Astrocyte (in vitro differentiated cells and primary cell): ENCODE measurements around the gene CTNNBIP1. TPM values are rescaled to one million over a fixed set of nuclear protein-coding genes. Genes with fewer than 3 reads are reported as not detected.

ENCODE experiments used
- DNase-seq: peaks from one replicate; pipeline ENCODE4 v3.0.0-alpha.2; 2010; ENCODE audit warnings: low read depth
- FAIRE-seq: peaks from 2 replicates; lab custom pipeline; 2011; peaks lifted over from hg19 to GRCh38; lab: Jason Lieb, UNC
- H2AFZ ChIP-seq: 2 replicates; pipeline ENCODE4 v1.6.0; 2012; ENCODE audit warnings: low read depth, low read length, inconsistent platforms
- H3K27ac ChIP-seq: 2 replicates; pipeline ENCODE4 v1.5.1; 2011; ENCODE audit warnings: low read depth, low read length, inconsistent platforms
- H3K27me3 ChIP-seq: 2 replicates; pipeline ENCODE4 v1.6.0; 2011; ENCODE audit warnings: low read length, inconsistent platforms; ENCODE audit not compliant: insufficient read depth
- H3K36me3 ChIP-seq: 2 replicates; pipeline ENCODE4 v1.5.1; 2011; ENCODE audit warnings: low read length, inconsistent platforms; ENCODE audit not compliant: insufficient read depth
- H3K4me1 ChIP-seq: 2 replicates; pipeline ENCODE4 v1.5.1; 2011; ENCODE audit warnings: low read length, inconsistent platforms; ENCODE audit not compliant: insufficient read depth
- H3K4me2 ChIP-seq: 2 replicates; pipeline ENCODE4 v1.6.0; 2012; ENCODE audit warnings: low read length, inconsistent platforms
- H3K4me3 ChIP-seq: 2 replicates; pipeline ENCODE4 v1.5.1; 2011; ENCODE audit warnings: low read depth, mild to moderate bottlenecking, low read length, inconsistent platforms; ENCODE audit not compliant: insufficient read depth
- H3K79me2 ChIP-seq: 2 replicates; pipeline ENCODE4 v1.6.0; 2012; ENCODE audit warnings: mild to moderate bottlenecking, low read length, inconsistent platforms; ENCODE audit not compliant: insufficient read depth
- H3K9ac ChIP-seq: 2 replicates; pipeline ENCODE4 v1.6.0; 2012; ENCODE audit warnings: mild to moderate bottlenecking, low read length, inconsistent platforms
- H3K9me3 ChIP-seq: 2 replicates; pipeline ENCODE4 v1.5.1; 2012; ENCODE audit warnings: low read depth, mild to moderate bottlenecking, low read length, inconsistent platforms; ENCODE audit not compliant: insufficient read depth
- H4K20me1 ChIP-seq: 2 replicates; pipeline ENCODE4 v1.6.0; 2012; ENCODE audit warnings: low read length, inconsistent platforms; ENCODE audit not compliant: insufficient read depth
- H3K27ac Mint-ChIP-seq: one replicate; pipeline ENCODE4 v1.8.0; 2021; ENCODE audit warnings: mild to moderate bottlenecking, mixed read lengths; ENCODE audit not compliant: unreplicated experiment
- H3K27me3 Mint-ChIP-seq: one replicate; pipeline ENCODE4 v1.8.0; 2021; ENCODE audit warnings: low read depth, mixed read lengths; ENCODE audit not compliant: unreplicated experiment
- H3K36me3 Mint-ChIP-seq: one replicate; pipeline ENCODE4 v1.8.0; 2021; ENCODE audit warnings: low read depth, mixed read lengths; ENCODE audit not compliant: unreplicated experiment
- H3K4me1 Mint-ChIP-seq: one replicate; pipeline ENCODE4 v1.8.0; 2021; ENCODE audit warnings: low read depth, mixed read lengths; ENCODE audit not compliant: unreplicated experiment
- H3K4me3 Mint-ChIP-seq: one replicate; pipeline ENCODE4 v1.8.0; 2021; ENCODE audit warnings: mild to moderate bottlenecking, moderate library complexity, mixed read lengths; ENCODE audit not compliant: unreplicated experiment
- H3K9me3 Mint-ChIP-seq: one replicate; pipeline ENCODE4 v1.8.0; 2021; ENCODE audit warnings: mild to moderate bottlenecking, mixed read lengths; ENCODE audit not compliant: unreplicated experiment
- EZH2 ChIP-seq: IDR thresholded peaks from 2 replicates; pipeline ENCODE4 v1.6.1; 2012; ENCODE audit warnings: mild to moderate bottlenecking, low read length, inconsistent platforms; ENCODE audit not compliant: insufficient read depth
- total RNA-seq: library from RNA; stranded (reverse); gene quantifications from 2 replicates; pipeline ENCODE4 v1.2.1, GENCODE V29; 2021
- TF ChIP-seq, protein P1 (sequence below): IDR thresholded peaks from 2 replicates; pipeline ENCODE4 v1.5.1; 2011; ENCODE audit warnings: low read depth, mild to moderate bottlenecking, inconsistent platforms, low read length, moderate library complexity; ENCODE audit not compliant: insufficient read depth

Gene CTNNBIP1
- total RNA-seq, 1 donor from 2014 or later = 53.7 TPM

DNA sequence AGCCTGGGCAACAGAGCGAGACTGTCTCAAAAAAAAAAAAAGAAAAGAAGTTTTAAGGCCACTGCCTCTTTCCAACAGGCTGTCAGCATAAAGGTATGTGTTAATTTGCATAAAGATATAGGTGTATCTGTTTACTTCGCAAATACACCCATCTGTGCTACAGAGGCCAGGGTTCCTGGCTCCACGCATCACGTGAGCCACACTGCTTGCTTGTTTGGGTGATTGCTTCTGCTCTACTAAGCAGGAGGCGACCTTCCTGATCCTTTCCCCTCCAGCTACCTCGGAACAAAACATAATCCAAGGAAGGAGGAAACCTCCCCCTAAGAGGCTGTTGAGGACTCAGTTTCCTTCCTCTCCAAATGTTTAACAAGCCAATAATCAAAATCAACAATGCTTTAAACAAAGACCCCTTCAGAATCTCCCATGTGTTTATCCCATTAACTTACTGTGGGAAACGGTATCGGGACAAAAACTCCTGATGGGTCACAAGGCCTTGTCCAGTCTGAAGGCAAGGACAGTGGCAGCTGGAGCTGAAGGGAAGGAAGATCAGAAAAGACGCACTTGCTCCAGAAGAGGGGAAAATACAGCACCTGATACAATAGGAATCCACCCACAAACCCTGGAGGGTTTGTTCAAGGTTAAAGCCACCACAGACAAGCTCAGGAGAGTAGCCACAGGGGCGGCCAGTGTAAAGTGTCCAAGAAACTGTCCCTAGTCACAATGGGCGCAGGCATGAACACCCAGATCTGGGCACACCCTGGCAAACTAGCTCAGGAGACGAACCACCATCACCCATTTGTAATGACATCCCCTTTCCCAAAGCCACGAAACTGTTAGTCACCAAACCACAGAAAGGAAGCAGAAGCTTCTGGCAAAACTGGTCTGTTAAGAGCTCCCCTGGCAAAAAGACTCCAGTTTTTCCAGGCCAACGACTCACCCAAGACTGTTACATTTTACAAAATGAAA is 17.2 kb downstream of the CTNNBIP1 start:
- DNase-seq = peak; percentile 87
- Mint-ChIP-seq H3K27me3 (no peaks in the 10 kb centered on the region), H3K9me3 (no peaks in the 10 kb centered on the region), H3K4me3 (peak overlapping the region; percentile 35), H3K4me1 (peaks cover 49% of the 10 kb centered on the region), H3K36me3 (no peaks in the 10 kb centered on the region), H3K27ac (peak overlapping the region; percentile 43)
- Histone ChIP-seq H3K79me2 (no peaks in the 10 kb centered on the region), H3K27ac (peak overlapping the region; percentile 57), H3K9me3 (no peaks in the 10 kb centered on the region), H3K9ac (peak overlapping the region; percentile 5), H3K4me1 (peaks cover 45% of the 10 kb centered on the region), H4K20me1 (no peaks in the 10 kb centered on the region), H3K4me3 (peak overlapping the region; percentile 38), H2AFZ (no peak overlapping the region), H3K27me3 (no peaks in the 10 kb centered on the region), H3K4me2 (peak overlapping the region; percentile 79), H3K36me3 (no peaks in the 10 kb centered on the region)
- no peak for TF ChIP-seq EZH2
- FAIRE-seq = peak; percentile 75

DNA sequence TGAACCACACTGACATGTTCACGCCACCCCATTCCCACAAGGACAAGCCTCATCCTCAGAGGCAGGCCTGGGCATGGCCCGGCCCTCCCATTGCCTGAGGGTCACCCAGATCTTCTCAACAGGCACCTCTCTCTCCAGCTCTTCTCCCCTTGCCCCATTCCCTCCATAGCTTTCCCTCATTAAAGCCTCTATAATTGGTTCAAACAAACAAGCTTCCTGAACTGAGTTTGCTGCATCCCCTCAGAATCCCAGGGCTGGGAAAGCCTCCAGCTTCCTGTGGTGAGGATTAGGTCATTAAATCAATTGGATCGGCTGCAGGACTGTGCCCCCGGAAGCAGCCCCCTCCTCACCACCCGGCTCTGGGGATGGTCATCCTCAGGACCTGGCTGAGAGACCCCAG is 18.9 kb downstream of the CTNNBIP1 start:
- Mint-ChIP-seq H3K27ac (peak overlapping the region; percentile 81), H3K9me3 (no peaks in the 10 kb centered on the region), H3K36me3 (peaks cover 2% of the 10 kb centered on the region), H3K4me1 (peaks cover 49% of the 10 kb centered on the region), H3K27me3 (no peaks in the 10 kb centered on the region), H3K4me3 (no peak overlapping the region)
- DNase-seq (peak; percentile 46), FAIRE-seq (no peak)
- Histone ChIP-seq H3K9me3 (no peaks in the 10 kb centered on the region), H2AFZ (no peak overlapping the region), H3K27ac (peak overlapping the region; percentile 61), H3K27me3 (no peaks in the 10 kb centered on the region), H3K9ac (peak overlapping the region; percentile 36), H3K4me1 (peaks cover 45% of the 10 kb centered on the region), H3K36me3 (no peaks in the 10 kb centered on the region), H4K20me1 (peaks cover 9% of the 10 kb centered on the region), H3K4me3 (no peak overlapping the region), H3K4me2 (peak overlapping the region; percentile 68), H3K79me2 (no peaks in the 10 kb centered on the region)
- TF ChIP-seq, protein P1, sequence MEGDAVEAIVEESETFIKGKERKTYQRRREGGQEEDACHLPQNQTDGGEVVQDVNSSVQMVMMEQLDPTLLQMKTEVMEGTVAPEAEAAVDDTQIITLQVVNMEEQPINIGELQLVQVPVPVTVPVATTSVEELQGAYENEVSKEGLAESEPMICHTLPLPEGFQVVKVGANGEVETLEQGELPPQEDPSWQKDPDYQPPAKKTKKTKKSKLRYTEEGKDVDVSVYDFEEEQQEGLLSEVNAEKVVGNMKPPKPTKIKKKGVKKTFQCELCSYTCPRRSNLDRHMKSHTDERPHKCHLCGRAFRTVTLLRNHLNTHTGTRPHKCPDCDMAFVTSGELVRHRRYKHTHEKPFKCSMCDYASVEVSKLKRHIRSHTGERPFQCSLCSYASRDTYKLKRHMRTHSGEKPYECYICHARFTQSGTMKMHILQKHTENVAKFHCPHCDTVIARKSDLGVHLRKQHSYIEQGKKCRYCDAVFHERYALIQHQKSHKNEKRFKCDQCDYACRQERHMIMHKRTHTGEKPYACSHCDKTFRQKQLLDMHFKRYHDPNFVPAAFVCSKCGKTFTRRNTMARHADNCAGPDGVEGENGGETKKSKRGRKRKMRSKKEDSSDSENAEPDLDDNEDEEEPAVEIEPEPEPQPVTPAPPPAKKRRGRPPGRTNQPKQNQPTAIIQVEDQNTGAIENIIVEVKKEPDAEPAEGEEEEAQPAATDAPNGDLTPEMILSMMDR = no peak
- no peak for TF ChIP-seq EZH2

DNA sequence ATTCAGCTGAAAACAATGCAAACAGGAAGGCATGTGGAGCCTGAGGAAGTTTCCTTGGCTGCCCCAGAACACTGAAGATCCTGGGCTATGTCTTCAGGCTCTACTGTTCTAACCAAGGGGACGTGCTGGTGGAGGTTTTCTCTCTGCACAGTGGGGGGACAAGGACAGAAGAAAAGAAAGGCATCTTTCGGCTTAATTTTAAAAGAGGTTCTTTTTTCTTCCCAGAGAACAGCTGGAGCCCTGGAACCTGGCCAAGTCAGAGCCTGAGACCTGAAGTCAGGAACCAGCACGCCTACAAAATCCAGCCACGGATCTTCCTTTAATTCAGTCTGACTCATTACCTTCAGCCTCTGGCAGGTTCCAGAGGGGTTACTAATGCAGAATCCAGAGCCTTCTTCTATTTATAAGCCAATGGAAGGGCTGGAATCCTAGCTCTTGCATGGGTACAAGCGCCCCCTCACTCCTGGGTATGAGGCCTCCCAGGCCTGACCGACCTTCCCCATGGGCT is 19.8 kb downstream of the CTNNBIP1 start:
- Histone ChIP-seq H3K27me3 (no peaks in the 10 kb centered on the region), H3K9ac (peak overlapping the region; percentile 24), H3K27ac (peak overlapping the region; percentile 61), H3K79me2 (no peaks in the 10 kb centered on the region), H3K4me3 (peak overlapping the region; percentile 18), H3K4me2 (peak overlapping the region; percentile 68), H3K36me3 (no peaks in the 10 kb centered on the region), H4K20me1 (peaks cover 13% of the 10 kb centered on the region), H3K4me1 (peaks cover 45% of the 10 kb centered on the region), H3K9me3 (no peaks in the 10 kb centered on the region), H2AFZ (no peak overlapping the region)
- Mint-ChIP-seq H3K36me3 (peaks cover 2% of the 10 kb centered on the region), H3K4me1 (peaks cover 49% of the 10 kb centered on the region), H3K27me3 (no peaks in the 10 kb centered on the region), H3K4me3 (no peak overlapping the region), H3K27ac (peak overlapping the region; percentile 81), H3K9me3 (no peaks in the 10 kb centered on the region)
- TF ChIP-seq, protein P1 = no peak
- TF ChIP-seq EZH2 = no peak
- DNase-seq = peak; percentile 93
- FAIRE-seq = no peak
